ENCODE measurements around the gene TEDC1.
A peak's percentile ranks its signal among the peaks of the same experiment; 100 is the strongest.

The TEDC1 gene

GRCh38 chr14:105475269-105476096, 15.6 kb upstream of the TEDC1 start:
- peak overlapping the region; percentile 45 for H3K4me3 ChIP-seq (ENCODE audit: low read length)
- no peak for TF ChIP-seq CTCF (conservative IDR thresholded peaks at IDR 0.05; ENCODE audit: low read depth, low read length)
- DNase-seq (ENCODE audit: low read depth), result no peak

- DNase-seq (ENCODE audit: low read depth), result no peak
- TF ChIP-seq CTCF (conservative IDR thresholded peaks at IDR 0.05; ENCODE audit: low read depth, low read length), result no peak
- H3K4me3 ChIP-seq (ENCODE audit: low read length), result peak overlapping the region; percentile 45
These were observed 14.8 kb upstream of the TEDC1 start for GRCh38 chr14:105476097-105476830.

- TF ChIP-seq CTCF (conservative IDR thresholded peaks at IDR 0.05; ENCODE audit: low read depth, low read length), result no peak
These were observed 14.0 kb upstream of the TEDC1 start for GRCh38 chr14:105476831-105477659.

GRCh38 chr14:105477660-105478397, 13.2 kb upstream of the TEDC1 start:
- TF ChIP-seq CTCF (conservative IDR thresholded peaks at IDR 0.05; ENCODE audit: low read depth, low read length), result no peak
- H3K4me3 ChIP-seq (ENCODE audit: low read length), result no peak overlapping the region
- no peak for DNase-seq (ENCODE audit: low read depth)

More at GRCh38 chr14:105476831-105477659, 14.0 kb upstream of the TEDC1 start:
- H3K4me3 ChIP-seq (ENCODE audit: low read length), result no peak overlapping the region
- no peak for DNase-seq (ENCODE audit: low read depth)

GRCh38 chr14:105478398-105479251, 12.4 kb upstream of the TEDC1 start:
- TF ChIP-seq CTCF (conservative IDR thresholded peaks at IDR 0.05; ENCODE audit: low read depth, low read length), result no peak
- no peak for DNase-seq (ENCODE audit: low read depth)
- H3K4me3 ChIP-seq (ENCODE audit: low read length), result no peak overlapping the region
